DMS 273 treated with DMSO at 0.1 percent for 48 hours (cell line): Measurements from ENCODE around the gene C22orf23.
"Not testable (repeated sequence)": the region's sequence is repeated elsewhere in the genome, so short reads cannot be mapped to it uniquely, and the experiment has no call there.

ENCODE experiments used
- DNase-seq: peaks from one replicate; lab custom pipeline; 2025; lab: John Stamatoyannopoulos, UW

The C22orf23 gene

GRCh38 chr22:37982151-37982785, 28.9 kb upstream of the C22orf23 start:
- DNase-seq: no peak

- no peak for DNase-seq
Observed at GRCh38 chr22:37981282-37982011, 28.0 kb upstream of the C22orf23 start.

- DNase-seq: no peak
Observed at GRCh38 chr22:37979782-37980181, 26.4 kb upstream of the C22orf23 start.

GRCh38 chr22:37976547-37976946, 23.1 kb upstream of the C22orf23 start:
- no peak for DNase-seq

- DNase-seq: not testable (repeated sequence)
Observed at GRCh38 chr22:37976022-37976421, 22.6 kb upstream of the C22orf23 start.

- no peak for DNase-seq
Observed at GRCh38 chr22:37975153-37975552, 21.8 kb upstream of the C22orf23 start.

- DNase-seq: no peak
Observed at GRCh38 chr22:37973271-37974170, 20.1 kb upstream of the C22orf23 start.

GRCh38 chr22:37972527-37972926, 19.1 kb upstream of the C22orf23 start:
- DNase-seq: peak; percentile 51

- no peak for DNase-seq
Observed at GRCh38 chr22:37971475-37972434, 18.4 kb upstream of the C22orf23 start.

- no peak for DNase-seq
Observed at GRCh38 chr22:37970864-37971263, 17.5 kb upstream of the C22orf23 start.

- DNase-seq: no peak
Observed at GRCh38 chr22:37968452-37969251, 15.3 kb upstream of the C22orf23 start.

GRCh38 chr22:37967637-37968451, 14.4 kb upstream of the C22orf23 start:
- DNase-seq: no peak

- no peak for DNase-seq
Observed at GRCh38 chr22:37967147-37967546, 13.7 kb upstream of the C22orf23 start.

GRCh38 chr22:37965940-37966664, 12.7 kb upstream of the C22orf23 start:
- no peak for DNase-seq

- no peak for DNase-seq
Observed at GRCh38 chr22:37961062-37961461, 7.7 kb upstream of the C22orf23 start.

- DNase-seq: no peak
Observed at GRCh38 chr22:37959231-37959825, 5.9 kb upstream of the C22orf23 start.

- DNase-seq: no peak
Observed at GRCh38 chr22:37957232-37957631, 3.8 kb upstream of the C22orf23 start.

- not testable (repeated sequence) for DNase-seq
Observed at GRCh38 chr22:37955825-37956397, 2.5 kb upstream of the C22orf23 start.
